Colonic mucosa (tissue), 4 donors: ENCODE results near the gene EPB41L2. TPM values are rescaled to one million over a fixed set of nuclear protein-coding genes. Genes with fewer than 3 reads are reported as not detected.

Experiments used
- DNase-seq: peaks from one replicate; pipeline ENCODE4 v3.0.0-alpha.2; 2020
- H3K27ac ChIP-seq: fragments of 200-600 bp; one replicate; pipeline ENCODE4 v1.8.0; 2021
- H3K27me3 ChIP-seq: fragments of 200-600 bp; one replicate; pipeline ENCODE4 v1.8.0; 2021
- H3K36me3 ChIP-seq: fragments of 200-600 bp; one replicate; pipeline ENCODE4 v1.8.0; 2021
- H3K4me1 ChIP-seq: fragments of 200-600 bp; one replicate; pipeline ENCODE4 v1.8.0; 2021; ENCODE audit warnings: mild to moderate bottlenecking
- H3K4me3 ChIP-seq: fragments of 200-600 bp; one replicate; pipeline ENCODE4 v1.8.0; 2021
- H3K9ac ChIP-seq, 2 donors: one replicate each; pipeline ENCODE4 v1.7.0; 2013; ENCODE audit warnings: control low read depth in 2 of 2, low read depth in 2 of 2, low read length in 2 of 2
- H3K9me3 ChIP-seq: fragments of 200-600 bp; one replicate; pipeline ENCODE4 v1.8.0; 2021
- intact Hi-C: fragments of 100-400 bp; cut with DNase I; formaldehyde crosslinking; loops from one replicate; pipeline ENCODE4 v1.14.1; 2022
- total RNA-seq, 2 donors: library from RNA; stranded (reverse); fragmentation: NEBNext Ultra II Directional in 1 of 2; extraction: Animal tissue kit (Norgen Biotek cat#: 25700) in 1 of 2; gene quantifications; one replicate each; pipeline ENCODE4 v1.2.1, GENCODE V29; 2021
- TF ChIP-seq, protein P1 (sequence below): fragments of 200-600 bp; IDR thresholded peaks from one replicate; pipeline ENCODE4 v1.8.0; 2022; ENCODE audit warnings: antibody characterized with exemption, mild to moderate bottlenecking
- donor health status: healthy.
- donor health status: DM: no; HTN: no; CAD: no.
- donor health status: DM: no; HTN: no; CAD: no.

Gene EPB41L2
- total RNA-seq, 2 donors from 2014 or later: 106 to 113 TPM

DNA sequence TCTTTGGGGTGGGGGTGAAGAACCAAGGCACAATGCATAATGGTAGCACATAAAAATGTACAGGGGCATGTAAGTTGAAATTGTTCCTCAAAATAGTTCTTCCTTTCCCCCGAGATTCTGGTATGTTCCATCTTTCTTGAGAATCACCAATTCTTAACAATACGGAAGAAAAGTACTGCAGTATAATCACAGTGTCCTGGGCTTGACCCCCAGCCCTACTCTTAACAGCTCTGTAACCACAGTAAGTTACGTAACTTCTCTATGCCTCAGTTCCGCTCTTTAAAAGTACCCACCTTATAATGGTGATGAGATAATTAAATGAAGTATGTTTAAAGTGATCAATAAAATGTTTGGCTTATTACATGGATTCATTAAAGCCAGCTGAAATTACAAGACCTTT is 131.4 kb downstream of the EPB41L2 start:
- DNase-seq: no peak
- TF ChIP-seq, protein P1, sequence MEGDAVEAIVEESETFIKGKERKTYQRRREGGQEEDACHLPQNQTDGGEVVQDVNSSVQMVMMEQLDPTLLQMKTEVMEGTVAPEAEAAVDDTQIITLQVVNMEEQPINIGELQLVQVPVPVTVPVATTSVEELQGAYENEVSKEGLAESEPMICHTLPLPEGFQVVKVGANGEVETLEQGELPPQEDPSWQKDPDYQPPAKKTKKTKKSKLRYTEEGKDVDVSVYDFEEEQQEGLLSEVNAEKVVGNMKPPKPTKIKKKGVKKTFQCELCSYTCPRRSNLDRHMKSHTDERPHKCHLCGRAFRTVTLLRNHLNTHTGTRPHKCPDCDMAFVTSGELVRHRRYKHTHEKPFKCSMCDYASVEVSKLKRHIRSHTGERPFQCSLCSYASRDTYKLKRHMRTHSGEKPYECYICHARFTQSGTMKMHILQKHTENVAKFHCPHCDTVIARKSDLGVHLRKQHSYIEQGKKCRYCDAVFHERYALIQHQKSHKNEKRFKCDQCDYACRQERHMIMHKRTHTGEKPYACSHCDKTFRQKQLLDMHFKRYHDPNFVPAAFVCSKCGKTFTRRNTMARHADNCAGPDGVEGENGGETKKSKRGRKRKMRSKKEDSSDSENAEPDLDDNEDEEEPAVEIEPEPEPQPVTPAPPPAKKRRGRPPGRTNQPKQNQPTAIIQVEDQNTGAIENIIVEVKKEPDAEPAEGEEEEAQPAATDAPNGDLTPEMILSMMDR: no peak
- Histone ChIP-seq H3K4me1 (peaks cover 5% of the 10 kb centered on the region), H3K4me3 (no peak overlapping the region), H3K36me3 (no peaks in the 10 kb centered on the region), H3K9ac (no peak overlapping the region), H3K27me3 (no peaks in the 10 kb centered on the region), H3K9me3 (no peaks in the 10 kb centered on the region), H3K27ac (no peak overlapping the region)
- intact Hi-C loops: no loop called here

DNA sequence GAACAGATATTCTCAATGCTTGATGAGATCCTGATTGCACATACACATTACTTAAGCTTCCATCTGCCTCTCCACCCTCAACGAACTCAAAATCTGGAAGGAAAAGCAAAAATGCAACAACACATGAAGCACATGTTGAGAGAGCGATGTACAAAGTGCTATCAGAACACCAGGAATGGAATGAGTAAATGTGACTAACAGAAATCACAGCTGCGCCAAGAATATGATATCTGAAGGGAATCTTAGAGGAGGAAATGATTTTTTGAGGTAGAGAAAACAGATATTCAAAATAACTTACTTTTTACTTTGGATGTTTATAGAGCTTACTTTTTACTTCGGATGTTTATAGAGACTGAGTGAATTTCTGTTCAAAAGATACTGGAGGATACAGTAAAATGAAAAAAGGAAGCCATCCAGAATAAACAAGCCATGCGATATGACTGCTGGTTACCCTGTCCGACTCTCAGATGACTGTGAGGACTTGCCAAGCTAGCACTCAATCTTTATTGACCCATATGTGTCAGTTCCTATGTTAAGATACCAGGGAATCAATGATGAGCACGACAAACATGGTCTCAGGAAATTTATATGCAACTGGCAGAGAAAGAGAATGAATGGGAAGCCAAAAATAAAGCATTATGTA is 133.9 kb downstream of the EPB41L2 start:
- intact Hi-C loops: no loop called here
- H3K9me3 ChIP-seq: no peaks in the 10 kb centered on the region
- no peaks in the 10 kb centered on the region for H3K36me3 ChIP-seq
- no peaks in the 10 kb centered on the region for H3K4me1 ChIP-seq
- no peak overlapping the region for H3K4me3 ChIP-seq
- no peak overlapping the region for H3K27ac ChIP-seq
- DNase-seq: no peak
- H3K27me3 ChIP-seq: no peaks in the 10 kb centered on the region
- TF ChIP-seq, protein P1: no peak
- H3K9ac ChIP-seq: no peak overlapping the region

GRCh38 chr6:130928158-130928912 is 134.7 kb downstream of the EPB41L2 start:
- H3K27ac ChIP-seq: no peak overlapping the region
- TF ChIP-seq, protein P1: no peak
- no peak for DNase-seq
- H3K36me3 ChIP-seq: no peaks in the 10 kb centered on the region
- no peaks in the 10 kb centered on the region for H3K4me1 ChIP-seq
- no peaks in the 10 kb centered on the region for H3K27me3 ChIP-seq
- intact Hi-C loops: no loop called here
- H3K9ac ChIP-seq: no peak overlapping the region
- no peaks in the 10 kb centered on the region for H3K9me3 ChIP-seq
- H3K4me3 ChIP-seq: no peak overlapping the region

DNA sequence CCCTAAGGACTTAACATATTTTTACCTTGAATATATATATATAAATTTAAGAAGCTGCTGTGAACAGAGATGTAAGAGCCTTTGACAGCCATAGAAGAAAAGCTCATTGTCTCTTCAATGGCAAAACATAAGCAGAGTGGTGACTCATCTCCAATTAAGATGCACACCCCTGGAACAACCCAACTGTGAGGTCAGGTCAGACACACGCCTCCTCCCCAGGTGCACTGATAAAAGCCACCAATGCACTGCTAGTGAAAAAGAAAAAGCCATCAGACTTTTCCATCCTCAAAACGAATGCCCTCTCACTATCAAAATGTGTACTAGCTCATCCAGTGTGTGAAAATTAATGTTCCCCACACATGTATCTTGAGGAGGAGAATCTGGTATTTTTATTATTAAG is 135.7 kb downstream of the EPB41L2 start:
- intact Hi-C loops: no loop called here
- no peak overlapping the region for H3K27ac ChIP-seq
- H3K4me3 ChIP-seq: no peak overlapping the region
- H3K36me3 ChIP-seq: no peaks in the 10 kb centered on the region
- H3K4me1 ChIP-seq: no peaks in the 10 kb centered on the region
- TF ChIP-seq, protein P1: no peak
- H3K27me3 ChIP-seq: no peaks in the 10 kb centered on the region
- H3K9ac ChIP-seq: no peak overlapping the region
- H3K9me3 ChIP-seq: no peaks in the 10 kb centered on the region
- DNase-seq: peak; percentile 31

DNA sequence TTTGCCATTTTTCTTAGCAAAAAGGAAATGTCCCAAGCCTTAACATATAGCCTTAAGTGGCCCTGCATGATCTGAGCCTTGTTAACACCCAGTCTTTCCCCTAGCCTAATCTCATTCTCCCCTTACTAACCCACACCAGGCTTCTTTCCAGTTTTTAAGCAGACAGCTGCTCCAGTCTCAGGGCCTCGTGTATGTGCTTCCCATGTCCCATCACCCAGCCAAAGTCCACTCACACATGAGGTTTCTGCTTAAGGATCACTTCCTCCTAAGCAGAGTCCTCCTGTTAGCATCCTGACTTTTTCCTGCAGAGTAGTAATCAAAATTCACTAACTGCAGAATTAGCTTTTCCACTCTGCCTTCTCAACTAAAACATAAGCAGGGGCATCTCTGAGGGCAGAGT is 139.7 kb downstream of the EPB41L2 start:
- intact Hi-C loops: no loop called here
- no peak for DNase-seq
- H3K27me3 ChIP-seq: no peaks in the 10 kb centered on the region
- no peak overlapping the region for H3K4me3 ChIP-seq
- no peaks in the 10 kb centered on the region for H3K36me3 ChIP-seq
- no peaks in the 10 kb centered on the region for H3K9me3 ChIP-seq
- no peaks in the 10 kb centered on the region for H3K4me1 ChIP-seq
- TF ChIP-seq, protein P1: no peak
- no peak overlapping the region for H3K9ac ChIP-seq
- H3K27ac ChIP-seq: no peak overlapping the region
